Pancreas (tissue), 10 donors: ENCODE results near the gene LINC01488. TPM values are rescaled to one million over a fixed set of nuclear protein-coding genes. Genes with fewer than 3 reads are reported as not detected.

ENCODE experiments used
- ATAC-seq, 4 donors: fragments of 200-7000 bp; cut with Tn5 transposase; one replicate each; pipeline versions ENCODE4 v1.8.0 to v1.9.1; 2020; ENCODE audit warnings: mild to moderate bottlenecking in 4 of 4, moderate library complexity in 4 of 4
- DNase-seq, 6 donors: peaks; one replicate each; pipeline ENCODE4 v3.0.0-alpha.2; 2020
- FAIRE-seq: peaks from 2 replicates; lab custom pipeline; 2012; peaks lifted over from hg19 to GRCh38; lab: Jason Lieb, UNC
- H3K27ac ChIP-seq, 4 donors: fragments of 200-600 bp; sonication (generic); 1 replicate in 3 of 4; 2 replicates in 1 of 4; pipeline versions ENCODE4 v1.5.0 to v1.8.0; 2020
- H3K27me3 ChIP-seq, 4 donors: fragments of 200-600 bp; one replicate each; pipeline ENCODE4 v1.8.0; 2021
- H3K36me3 ChIP-seq, 3 donors: fragments of 200-600 bp; sonication (generic) in 1 of 3; one replicate each; pipeline versions ENCODE4 v1.5.0 to v1.8.0; 2020 to 2021
- H3K4me1 ChIP-seq, 3 donors: fragments of 200-600 bp; one replicate each; pipeline ENCODE4 v1.8.0; 2021
- H3K4me3 ChIP-seq, 4 donors: fragments of 200-600 bp; sonication (generic) in 2 of 4; one replicate each; pipeline versions ENCODE4 v1.5.0 to v1.8.0; 2020 to 2021
- H3K9me3 ChIP-seq, 4 donors: fragments of 200-600 bp; one replicate each; pipeline ENCODE4 v1.8.0; 2021
- WGBS, 2 donors: extraction: QIAGEN DNeasy Blood & Tissue Kit; methylation state at CpG; one replicate each; pipeline ENCODE4 v1.1.7; 2013; 5-methylcytosine and 5-hydroxymethylcytosine counted together
- intact Hi-C, 3 donors: fragments of 100-400 bp; cut with DNase I; formaldehyde crosslinking; loops; one replicate each; pipeline versions ENCODE4 v1.11.1 to v1.14.2; 2022
- polyA plus RNA-seq, 2 donors: library from polyadenylated mRNA; stranded (reverse); fragments of 200-250 nt; gene quantifications; one replicate each; pipeline ENCODE4 v1.2.3, GENCODE V29; 2013
- total RNA-seq, 6 donors: library from RNA; stranded (reverse); fragmentation: NEBNext Ultra II Directional in 4 of 6; extraction: Animal tissue kit (Norgen Biotek cat#: 25700) in 4 of 6; gene quantifications; one replicate each; pipeline versions ENCODE4 v1.2.1 to v1.2.4, GENCODE V29; 2021 to 2023
- TF ChIP-seq, protein P1 (sequence below), 4 donors: fragments of 200-600 bp; sonication (generic) in 3 of 4; IDR thresholded peaks; one replicate each; pipeline versions ENCODE4 v1.5.0 to v1.8.0; 2021; ENCODE audit warnings: antibody characterized with exemption in 4 of 4
- donor health status: healthy with polysubstance abuse.
- donor health status: DM: no; HTN: no; CAD: no; lungs with moderate emphysema.
- donor health status: DM: no; HTN: no; CAD: no.
- donor health status: control.
- donor health status: control.
- donor health status: Bipolar disorder and iron deficiency.
- donor health status: DM: yes; HTN: yes; CAD: no.
- donor health status: DM: no; HTN: no; CAD: no.
- donor health status: DM: no; HTN: no; CAD: no.
- donor health status: DM: yes; HTN: yes; CAD: no.

Gene LINC01488
- total and polyA plus RNA-seq, 8 donors = not detected

- Histone ChIP-seq H3K27ac (no peak overlapping the region), H3K36me3 (no peaks in the 10 kb centered on the region), H3K9me3 (no peaks in the 10 kb centered on the region), H3K27me3 (no peaks in the 10 kb centered on the region), H3K4me3 (no peak overlapping the region), H3K4me1 (no peaks in the 10 kb centered on the region)
- peak in 2 of 6 donors; percentile 22 to 25 for DNase-seq
- no peak for ATAC-seq
- no peak for FAIRE-seq
- TF ChIP-seq, protein P1, sequence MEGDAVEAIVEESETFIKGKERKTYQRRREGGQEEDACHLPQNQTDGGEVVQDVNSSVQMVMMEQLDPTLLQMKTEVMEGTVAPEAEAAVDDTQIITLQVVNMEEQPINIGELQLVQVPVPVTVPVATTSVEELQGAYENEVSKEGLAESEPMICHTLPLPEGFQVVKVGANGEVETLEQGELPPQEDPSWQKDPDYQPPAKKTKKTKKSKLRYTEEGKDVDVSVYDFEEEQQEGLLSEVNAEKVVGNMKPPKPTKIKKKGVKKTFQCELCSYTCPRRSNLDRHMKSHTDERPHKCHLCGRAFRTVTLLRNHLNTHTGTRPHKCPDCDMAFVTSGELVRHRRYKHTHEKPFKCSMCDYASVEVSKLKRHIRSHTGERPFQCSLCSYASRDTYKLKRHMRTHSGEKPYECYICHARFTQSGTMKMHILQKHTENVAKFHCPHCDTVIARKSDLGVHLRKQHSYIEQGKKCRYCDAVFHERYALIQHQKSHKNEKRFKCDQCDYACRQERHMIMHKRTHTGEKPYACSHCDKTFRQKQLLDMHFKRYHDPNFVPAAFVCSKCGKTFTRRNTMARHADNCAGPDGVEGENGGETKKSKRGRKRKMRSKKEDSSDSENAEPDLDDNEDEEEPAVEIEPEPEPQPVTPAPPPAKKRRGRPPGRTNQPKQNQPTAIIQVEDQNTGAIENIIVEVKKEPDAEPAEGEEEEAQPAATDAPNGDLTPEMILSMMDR (IDR thresholded peaks at IDR 0.05) = no peak
- intact Hi-C loops = no loop called here
- WGBS, 2 donors = 84 to 90% methylated on average over 10 of the region's 10 CpGs
Observed at GRCh38 chr11:69490516-69490915, 9.1 kb downstream of the LINC01488 start.

DNA sequence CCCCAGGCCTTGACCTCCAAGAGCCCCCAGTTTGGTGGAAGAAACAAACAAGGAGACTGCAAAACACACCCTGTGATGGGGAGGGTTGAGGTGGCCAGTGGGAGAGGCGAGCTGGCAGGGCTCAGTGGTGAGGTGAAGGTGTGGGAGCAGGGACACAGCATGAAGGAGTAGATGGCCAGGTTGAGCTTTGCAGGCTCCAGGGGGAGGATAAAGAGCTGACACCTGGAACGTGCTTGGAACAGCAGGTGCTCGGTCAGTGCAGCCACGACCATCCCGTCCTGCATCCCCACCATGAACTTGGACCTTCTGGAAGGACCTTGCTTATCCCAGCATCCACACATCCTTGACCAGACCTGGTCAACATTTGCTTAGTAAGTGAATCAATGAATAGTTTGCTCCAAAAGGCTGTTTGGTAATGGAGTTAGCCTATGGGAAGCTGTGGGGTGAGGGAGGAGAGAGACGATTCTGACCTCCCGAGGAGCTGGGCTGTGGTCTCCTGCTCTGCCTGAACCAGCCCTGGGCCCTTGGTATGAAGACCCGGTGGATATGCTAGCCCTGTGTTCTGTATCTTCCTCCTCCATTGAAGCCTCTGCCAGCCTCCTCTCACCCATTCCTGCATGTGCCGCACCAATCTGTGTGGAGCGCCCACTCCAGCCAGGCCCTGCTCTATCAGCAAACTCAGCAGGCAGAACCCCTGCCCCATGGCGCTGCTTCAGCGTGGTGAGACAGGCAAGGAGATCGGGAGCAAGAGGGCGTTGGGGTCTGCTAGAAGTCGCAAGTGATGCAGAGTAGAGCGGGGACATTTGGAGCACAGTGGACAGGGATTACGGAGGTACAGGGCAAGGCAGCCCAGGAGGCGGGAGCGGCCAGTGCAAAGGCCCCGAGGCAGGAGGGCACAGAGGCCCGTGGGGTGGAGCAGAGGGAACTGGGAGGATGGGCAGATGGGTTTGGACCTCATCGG is 9.9 kb downstream of the LINC01488 start:
- intact Hi-C loops = no loop called here
- Histone ChIP-seq H3K4me1 (no peaks in the 10 kb centered on the region), H3K27ac (no peak overlapping the region), H3K36me3 (no peaks in the 10 kb centered on the region), H3K27me3 (no peaks in the 10 kb centered on the region), H3K9me3 (no peaks in the 10 kb centered on the region), H3K4me3 (no peak overlapping the region)
- FAIRE-seq (no peak), ATAC-seq (no peak), DNase-seq (peak in 2 of 6 donors; percentile 33 to 44)
- 72 to 78% methylated on average over 22 of the region's 22 CpGs for WGBS, 2 donors
- TF ChIP-seq, protein P1 (IDR thresholded peaks at IDR 0.05) = no peak

- TF ChIP-seq, protein P1 (IDR thresholded peaks at IDR 0.05) = no peak
- no peak for FAIRE-seq
- Histone ChIP-seq H3K4me3 (no peak overlapping the region), H3K27ac (no peak overlapping the region), H3K4me1 (peaks cover 0 to 1% (median 0%) of the 10 kb centered on the region in 3 donors), H3K36me3 (no peaks in the 10 kb centered on the region), H3K27me3 (no peaks in the 10 kb centered on the region), H3K9me3 (no peaks in the 10 kb centered on the region)
- peak in 2 of 6 donors; percentile 26 to 43 for DNase-seq
- no peak for ATAC-seq
- 62 to 71% methylated on average over 27 of the region's 27 CpGs for WGBS, 2 donors
- intact Hi-C loops = no loop called here
Observed at GRCh38 chr11:69492201-69492991, 10.9 kb downstream of the LINC01488 start.

DNA sequence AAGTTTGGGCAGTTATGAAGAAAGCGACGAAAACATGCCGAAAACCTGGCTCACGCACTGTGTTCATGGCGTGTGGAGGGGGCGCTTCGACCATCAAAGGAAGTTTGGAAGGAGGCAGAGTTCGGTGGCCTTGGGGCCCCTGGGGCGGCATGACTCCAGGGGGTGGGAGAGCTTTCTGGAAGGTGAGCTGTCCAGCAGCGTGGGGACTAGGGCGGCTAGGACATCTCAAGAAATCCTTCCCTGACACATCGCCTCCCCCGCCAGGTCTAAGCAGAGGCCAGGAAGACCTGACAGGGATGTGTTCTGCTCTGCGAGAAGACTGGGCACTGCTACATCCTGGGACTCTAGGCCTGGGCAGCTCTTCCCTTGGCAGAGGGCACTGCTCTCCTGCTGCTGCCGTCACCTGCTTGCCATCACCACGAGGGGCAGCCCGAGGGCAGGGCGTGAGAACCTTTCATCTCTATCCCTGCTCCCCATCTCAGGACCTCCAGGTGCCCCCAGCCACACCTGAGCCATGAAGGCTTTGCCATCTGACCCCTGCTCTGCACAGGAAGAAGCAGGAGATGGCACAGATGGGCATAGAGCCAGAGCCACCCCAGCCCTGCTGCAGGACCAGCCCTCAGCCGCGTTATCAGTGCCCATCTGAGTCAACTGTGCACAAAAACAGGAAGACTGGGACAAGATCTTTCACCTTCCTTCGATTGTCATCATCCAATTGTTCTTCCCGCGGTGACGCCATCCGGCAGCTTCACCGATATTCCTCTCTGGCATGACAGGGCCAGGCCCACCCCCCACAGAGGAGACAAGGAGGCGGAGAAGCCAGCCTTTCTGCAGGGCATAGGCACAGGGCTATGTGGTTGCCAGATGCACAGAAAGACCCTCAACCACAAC is 12.7 kb downstream of the LINC01488 start:
- H3K9me3 ChIP-seq = no peaks in the 10 kb centered on the region
- H3K27me3 ChIP-seq = no peaks in the 10 kb centered on the region
- peaks cover 0 to 2% (median 0%) of the 10 kb centered on the region in 3 donors for H3K4me1 ChIP-seq
- intact Hi-C loops = no loop called here
- H3K4me3 ChIP-seq = no peak overlapping the region
- ATAC-seq (no peak), FAIRE-seq (no peak), DNase-seq (peak in 2 of 6 donors; percentile 32 to 38)
- no peak overlapping the region for H3K27ac ChIP-seq
- TF ChIP-seq, protein P1 (IDR thresholded peaks at IDR 0.05) = no peak
- H3K36me3 ChIP-seq = no peaks in the 10 kb centered on the region
- 78 to 84% methylated on average over 27 of the region's 27 CpGs for WGBS, 2 donors
